Small intestine (tissue), 7 donors: ENCODE measurements around the gene FRMPD2. TPM values are rescaled to one million over a fixed set of nuclear protein-coding genes. Genes with fewer than 3 reads are reported as not detected.
A peak's percentile ranks its signal among the peaks of the same experiment; 100 is the strongest.

Source experiments
- DNase-seq, 2 donors: peaks; one replicate each; pipeline versions ENCODE4 v3.0.0 to v3.0.0-alpha.2; 2013
- FAIRE-seq: peaks from 2 replicates; lab custom pipeline; 2012; peaks lifted over from hg19 to GRCh38; lab: Jason Lieb, UNC
- H3K27ac ChIP-seq, 3 donors: one replicate each; pipeline ENCODE4 v1.5.1; 2013; ENCODE audit warnings: low read length in 2 of 3, mild to moderate bottlenecking in 2 of 3, control low read depth in 1 of 3, inconsistent platforms in 1 of 3, low read depth in 1 of 3, moderate library complexity in 1 of 3
- H3K27me3 ChIP-seq, 3 donors: one replicate each; pipeline ENCODE4 v1.6.1; 2013; ENCODE audit warnings: low read length in 3 of 3, inconsistent platforms in 1 of 3; ENCODE audit not compliant: control insufficient read depth in 3 of 3, insufficient read depth in 3 of 3
- H3K36me3 ChIP-seq, 3 donors: one replicate each; pipeline ENCODE4 v1.6.1; 2013; ENCODE audit warnings: low read length in 3 of 3, inconsistent platforms in 1 of 3, low read depth in 1 of 3, mild to moderate bottlenecking in 1 of 3, moderate library complexity in 1 of 3; ENCODE audit not compliant: control insufficient read depth in 3 of 3, insufficient read depth in 2 of 3
- H3K4me1 ChIP-seq, 3 donors: one replicate each; pipeline ENCODE4 v1.6.1; 2013; ENCODE audit warnings: low read length in 2 of 3, inconsistent platforms in 1 of 3, low read depth in 1 of 3, mild to moderate bottlenecking in 1 of 3, moderate library complexity in 1 of 3; ENCODE audit not compliant: control insufficient read depth in 3 of 3, insufficient read depth in 2 of 3
- H3K4me3 ChIP-seq, 3 donors: one replicate each; pipeline ENCODE4 v1.5.1; 2013; ENCODE audit warnings: low read length in 3 of 3, control low read depth in 1 of 3, inconsistent platforms in 1 of 3, low read depth in 1 of 3, mild to moderate bottlenecking in 1 of 3, moderate library complexity in 1 of 3
- H3K9me3 ChIP-seq, 2 donors: one replicate each; pipeline ENCODE4 v1.6.1; 2013; ENCODE audit warnings: low read depth in 1 of 2, low read length in 1 of 2; ENCODE audit not compliant: control insufficient read depth in 2 of 2, insufficient read depth in 1 of 2
- WGBS, 3 donors: extraction: QIAGEN DNeasy Blood & Tissue Kit; methylation state at CpG; one replicate each; pipeline ENCODE4 v1.1.7; 2013; 5-methylcytosine and 5-hydroxymethylcytosine counted together
- polyA plus RNA-seq, 4 donors: library from polyadenylated mRNA; stranded (reverse) in 3 of 4; unstranded in 1 of 4; fragments of 200-250 nt in 3 of 4; fragments of 120-200 nt in 1 of 4; gene quantifications; one replicate each; pipeline versions ENCODE4 v1.2.1 to v1.2.3, GENCODE V29; 2013
- donor health status: healthy with polysubstance abuse.
- donor health status: control.
- donor health status: control.
- donor health status: Bipolar disorder and iron deficiency.
- donor health status: healthy.

Gene FRMPD2
- polyA plus RNA-seq, 4 donors = 0.03 TPM; not detected in 3

- Histone ChIP-seq H3K4me3 (no peak overlapping the region), H3K9me3 (no peaks in the 10 kb centered on the region), H3K27me3 (peaks cover 0 to 2% (median 0%) of the 10 kb centered on the region in 3 donors), H3K4me1 (no peaks in the 10 kb centered on the region), H3K27ac (no peak overlapping the region), H3K36me3 (no peaks in the 10 kb centered on the region)
- WGBS, 3 donors = 78 to 82% (median 82%) methylated on average over 5 of the region's 5 CpGs
- no peak for DNase-seq
- FAIRE-seq = no peak
Measured at GRCh38 chr10:48207853-48208252, 66.6 kb downstream of the FRMPD2 start.

- no peak for DNase-seq
- Histone ChIP-seq H3K4me1 (no peaks in the 10 kb centered on the region), H3K27ac (no peak overlapping the region), H3K27me3 (no peaks in the 10 kb centered on the region), H3K4me3 (no peak overlapping the region), H3K9me3 (no peaks in the 10 kb centered on the region), H3K36me3 (no peaks in the 10 kb centered on the region)
- no peak for FAIRE-seq
- 70 to 74% (median 74%) methylated on average over 6 of the region's 6 CpGs for WGBS, 3 donors
Measured at GRCh38 chr10:48206482-48207250, 67.8 kb downstream of the FRMPD2 start.

- FAIRE-seq (no peak), DNase-seq (no peak)
- 89 to 93% (median 91%) methylated on average over 4 of the region's 4 CpGs for WGBS, 3 donors
- Histone ChIP-seq H3K4me3 (no peak overlapping the region), H3K36me3 (no peaks in the 10 kb centered on the region), H3K27me3 (no peaks in the 10 kb centered on the region), H3K27ac (no peak overlapping the region), H3K4me1 (no peaks in the 10 kb centered on the region), H3K9me3 (no peaks in the 10 kb centered on the region)
Measured at GRCh38 chr10:48205918-48206317, 68.6 kb downstream of the FRMPD2 start.

GRCh38 chr10:48199580-48200377, 74.7 kb downstream of the FRMPD2 start:
- H3K27ac ChIP-seq = no peak overlapping the region
- 67 to 76% (median 69%) methylated on average over 9 of the region's 9 CpGs for WGBS, 3 donors
- H3K9me3 ChIP-seq = peaks cover 0 to 3% of the 10 kb centered on the region in 2 donors
- H3K4me3 ChIP-seq = no peak overlapping the region
- peaks cover 0 to 6% (median 0%) of the 10 kb centered on the region in 3 donors for H3K4me1 ChIP-seq
- no peak for FAIRE-seq
- peak in 1 of 2 donors; percentile 5 for DNase-seq
- no peaks in the 10 kb centered on the region for H3K36me3 ChIP-seq
- no peaks in the 10 kb centered on the region for H3K27me3 ChIP-seq

- FAIRE-seq (no peak), DNase-seq (no peak)
- no peaks in the 10 kb centered on the region for H3K27me3 ChIP-seq
- no peak overlapping the region for H3K27ac ChIP-seq
- 82 to 84% (median 84%) methylated on average over 6 of the region's 6 CpGs for WGBS, 3 donors
- peaks cover 0 to 3% of the 10 kb centered on the region in 2 donors for H3K9me3 ChIP-seq
- H3K4me3 ChIP-seq = no peak overlapping the region
- H3K36me3 ChIP-seq = no peaks in the 10 kb centered on the region
- peaks cover 0 to 15% (median 5%) of the 10 kb centered on the region in 3 donors for H3K4me1 ChIP-seq
Measured at GRCh38 chr10:48197236-48197899, 77.1 kb downstream of the FRMPD2 start.

GRCh38 chr10:48195803-48196202, 78.7 kb downstream of the FRMPD2 start:
- WGBS, 3 donors = 78 to 89% (median 80%) methylated on average over 2 of the region's 2 CpGs
- H3K27me3 ChIP-seq = no peaks in the 10 kb centered on the region
- H3K27ac ChIP-seq = no peak overlapping the region
- DNase-seq (no peak), FAIRE-seq (no peak)
- peaks cover 0 to 15% (median 5%) of the 10 kb centered on the region in 3 donors for H3K4me1 ChIP-seq
- H3K36me3 ChIP-seq = no peaks in the 10 kb centered on the region
- H3K4me3 ChIP-seq = no peak overlapping the region
- H3K9me3 ChIP-seq = peaks cover 0 to 3% of the 10 kb centered on the region in 2 donors

- H3K36me3 ChIP-seq = no peaks in the 10 kb centered on the region
- H3K4me1 ChIP-seq = peaks cover 0 to 15% (median 5%) of the 10 kb centered on the region in 3 donors
- WGBS, 3 donors = 11 to 38% (median 13%) methylated on average over 1 of the region's 1 CpG
- FAIRE-seq (no peak), DNase-seq (peak; percentile 91 to 97)
- H3K27ac ChIP-seq = peak overlapping the region in 2 of 3 donors; percentile 27 to 82
- no peak overlapping the region for H3K4me3 ChIP-seq
- H3K9me3 ChIP-seq = peaks cover 0 to 3% of the 10 kb centered on the region in 2 donors
- no peaks in the 10 kb centered on the region for H3K27me3 ChIP-seq
Measured at GRCh38 chr10:48194830-48195229, 79.7 kb downstream of the FRMPD2 start.

GRCh38 chr10:48193556-48193955, 80.9 kb downstream of the FRMPD2 start:
- H3K4me3 ChIP-seq = no peak overlapping the region
- no peak for FAIRE-seq
- no peaks in the 10 kb centered on the region for H3K27me3 ChIP-seq

More at GRCh38 chr10:48193556-48193955, 80.9 kb downstream of the FRMPD2 start:
- no peaks in the 10 kb centered on the region for H3K9me3 ChIP-seq
- WGBS, 3 donors = 84 to 100% (median 87%) methylated on average over 2 of the region's 2 CpGs
- no peak overlapping the region for H3K27ac ChIP-seq
- no peak for DNase-seq
- peaks cover 0 to 27% (median 5%) of the 10 kb centered on the region in 3 donors for H3K4me1 ChIP-seq
- no peaks in the 10 kb centered on the region for H3K36me3 ChIP-seq
